ENCODE data around the gene GLOD4.
"Not testable (repeated sequence)": the region's sequence is repeated elsewhere in the genome, so short reads cannot be mapped to it uniquely, and the experiment has no call there.

The GLOD4 gene

GRCh38 chr17:781805-782731 lies at the start of gene GLOD4, which contains the start of gene MRM3:
TSS of gene GLOD4 (minus strand) at chr17:782280. CDS start at chr17:782255, 25 bp downstream.
TSS of gene MRM3 (plus strand) at chr17:782353. CDS start at chr17:782379, 26 bp downstream.
- TF ChIP-seq CTCF (conservative IDR thresholded peaks at IDR 0.05; ENCODE audit: control insufficient read depth, insufficient read depth, low read depth, low read length) = no peak
- peak; percentile 84 for DNase-seq (ENCODE audit: low read depth)
- H3K4me3 ChIP-seq (ENCODE audit: control insufficient read depth, low read depth, low read length) = peak within 1 kb of the TSS; percentile 99

DNA sequence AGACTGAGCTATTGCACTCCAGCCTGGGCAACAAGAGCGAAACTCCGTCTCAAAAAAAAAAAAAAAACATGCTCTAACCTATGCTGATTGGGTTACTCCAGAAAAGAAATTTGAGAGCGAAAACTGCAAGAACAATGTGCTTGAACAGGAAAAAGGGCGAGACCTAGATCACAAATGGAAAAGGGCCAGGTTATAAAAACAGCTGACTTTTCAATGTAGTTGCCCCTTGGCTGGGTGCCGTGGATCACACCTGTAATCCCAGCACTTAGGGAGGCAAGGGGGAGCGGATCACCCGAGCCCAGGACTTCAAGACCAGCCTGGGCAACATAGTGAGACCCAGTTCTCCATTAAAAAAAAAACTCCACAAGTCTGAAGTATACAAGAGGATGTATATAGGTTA lies 48.9 kb upstream of the GLOD4 start:
- H3K4me3 ChIP-seq (ENCODE audit: control insufficient read depth, low read depth, low read length) = no peak overlapping the region
- no peak for TF ChIP-seq CTCF (conservative IDR thresholded peaks at IDR 0.05; ENCODE audit: control insufficient read depth, insufficient read depth, low read depth, low read length)
- no peak for DNase-seq (ENCODE audit: low read depth)

- no peak overlapping the region for H3K4me3 ChIP-seq (ENCODE audit: control insufficient read depth, low read depth, low read length)
- TF ChIP-seq CTCF (conservative IDR thresholded peaks at IDR 0.05; ENCODE audit: control insufficient read depth, insufficient read depth, low read depth, low read length) = no peak
- DNase-seq (ENCODE audit: low read depth) = no peak
Observed at GRCh38 chr17:830381-830780, 48.3 kb upstream of the GLOD4 start.

DNA sequence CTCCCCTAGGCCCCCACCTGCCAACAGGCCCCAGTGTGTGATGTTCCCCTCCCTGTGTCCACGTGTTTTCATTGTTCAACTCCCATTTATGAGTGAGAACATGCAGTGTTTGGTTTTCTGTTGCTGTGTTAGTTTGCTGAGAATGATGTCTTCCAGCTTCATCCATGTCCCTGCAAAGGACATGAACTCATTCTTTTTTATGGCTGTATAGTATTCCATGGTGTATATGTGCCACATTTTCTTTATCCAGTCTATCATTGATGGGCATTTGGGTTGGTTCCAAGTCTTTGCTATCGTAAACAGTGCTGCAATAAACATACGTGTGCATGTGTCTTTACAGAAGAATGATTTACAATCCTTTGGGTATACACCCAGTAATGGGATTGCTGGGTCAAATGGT lies 47.5 kb upstream of the GLOD4 start:
- H3K4me3 ChIP-seq (ENCODE audit: control insufficient read depth, low read depth, low read length); DNase-seq (ENCODE audit: low read depth): not testable (repeated sequence)

- peak; percentile 52 for DNase-seq (ENCODE audit: low read depth)
- no peak for TF ChIP-seq CTCF (conservative IDR thresholded peaks at IDR 0.05; ENCODE audit: control insufficient read depth, insufficient read depth, low read depth, low read length)
Observed at GRCh38 chr17:828761-829160, 46.7 kb upstream of the GLOD4 start.

DNA sequence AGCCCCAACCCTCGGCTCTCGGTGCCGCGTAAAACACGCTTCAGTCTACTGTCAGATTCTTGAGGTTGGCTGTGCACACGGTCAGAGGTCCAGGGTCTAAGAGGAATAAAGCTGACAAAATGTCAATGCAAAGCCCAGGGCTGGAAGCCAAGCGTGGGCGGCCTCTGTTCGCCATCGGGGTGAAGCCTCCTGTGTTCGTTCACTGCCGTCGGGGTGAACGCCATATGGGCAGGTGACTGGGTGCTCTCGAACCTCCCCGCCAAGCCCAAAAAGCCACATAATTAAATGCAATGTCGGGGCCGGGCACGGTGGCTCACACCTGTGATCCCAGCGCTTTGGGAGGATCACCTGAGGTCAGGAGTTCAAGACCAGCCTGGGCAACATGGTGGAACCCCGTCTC lies 44.7 kb upstream of the GLOD4 start:
- no peak for TF ChIP-seq CTCF (conservative IDR thresholded peaks at IDR 0.05; ENCODE audit: control insufficient read depth, insufficient read depth, low read depth, low read length)
- H3K4me3 ChIP-seq (ENCODE audit: control insufficient read depth, low read depth, low read length) = no peak overlapping the region
- no peak for DNase-seq (ENCODE audit: low read depth)

More at GRCh38 chr17:828761-829160, 46.7 kb upstream of the GLOD4 start:
- no peak overlapping the region for H3K4me3 ChIP-seq (ENCODE audit: control insufficient read depth, low read depth, low read length)

DNA sequence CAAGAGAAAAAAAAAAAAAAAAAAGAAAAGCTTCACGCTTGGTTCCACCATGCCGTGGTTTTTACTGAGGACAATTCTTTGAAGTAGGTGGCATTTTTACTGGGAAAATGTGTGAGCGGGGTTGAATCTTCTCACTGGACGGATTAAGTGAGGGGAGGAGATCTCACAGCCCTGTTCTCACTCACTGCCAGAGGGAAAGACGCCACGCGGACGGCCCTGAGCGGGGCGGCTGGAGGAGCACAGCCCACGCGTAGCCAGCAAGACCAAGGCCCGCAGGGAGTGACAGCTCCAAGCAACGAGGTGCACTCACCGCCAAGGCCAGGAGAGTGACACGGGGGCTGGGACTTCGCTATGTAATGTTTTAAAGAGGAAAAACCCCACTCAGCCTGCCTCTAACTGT lies 43.1 kb upstream of the GLOD4 start:
- TF ChIP-seq CTCF (conservative IDR thresholded peaks at IDR 0.05; ENCODE audit: control insufficient read depth, insufficient read depth, low read depth, low read length) = no peak
- DNase-seq (ENCODE audit: low read depth) = no peak
- H3K4me3 ChIP-seq (ENCODE audit: control insufficient read depth, low read depth, low read length) = no peak overlapping the region
